ENCODE results near the gene ZFAND3.
"Not testable (repeated sequence)": the region's sequence is repeated elsewhere in the genome, so short reads cannot be mapped to it uniquely, and the experiment has no call there.

Gene ZFAND3

DNA sequence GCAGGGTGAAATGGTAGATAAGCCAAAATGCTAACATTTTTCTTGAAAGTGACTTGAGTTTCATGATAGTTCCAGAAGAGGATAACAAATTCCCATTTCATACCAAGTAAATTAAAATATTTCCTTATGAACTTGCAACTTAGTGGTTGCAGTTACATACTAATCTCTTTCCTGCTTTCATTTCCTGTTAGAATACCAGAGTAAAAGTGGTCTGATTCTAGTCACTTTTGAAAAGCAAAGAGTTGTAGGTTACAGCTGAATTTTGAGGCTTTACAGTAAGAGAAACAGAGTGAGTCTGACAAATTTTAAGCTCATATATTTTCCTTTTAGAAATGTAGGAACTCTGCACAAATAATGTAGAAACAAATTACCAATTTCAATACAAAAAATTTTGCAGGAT lies 117.4 kb downstream of the ZFAND3 start:
- DNase-seq (ENCODE audit: low read depth) = no peak

GRCh38 chr6:37938909-37939308 lies 119.4 kb downstream of the ZFAND3 start:
- DNase-seq (ENCODE audit: low read depth) = peak; percentile 25

DNA sequence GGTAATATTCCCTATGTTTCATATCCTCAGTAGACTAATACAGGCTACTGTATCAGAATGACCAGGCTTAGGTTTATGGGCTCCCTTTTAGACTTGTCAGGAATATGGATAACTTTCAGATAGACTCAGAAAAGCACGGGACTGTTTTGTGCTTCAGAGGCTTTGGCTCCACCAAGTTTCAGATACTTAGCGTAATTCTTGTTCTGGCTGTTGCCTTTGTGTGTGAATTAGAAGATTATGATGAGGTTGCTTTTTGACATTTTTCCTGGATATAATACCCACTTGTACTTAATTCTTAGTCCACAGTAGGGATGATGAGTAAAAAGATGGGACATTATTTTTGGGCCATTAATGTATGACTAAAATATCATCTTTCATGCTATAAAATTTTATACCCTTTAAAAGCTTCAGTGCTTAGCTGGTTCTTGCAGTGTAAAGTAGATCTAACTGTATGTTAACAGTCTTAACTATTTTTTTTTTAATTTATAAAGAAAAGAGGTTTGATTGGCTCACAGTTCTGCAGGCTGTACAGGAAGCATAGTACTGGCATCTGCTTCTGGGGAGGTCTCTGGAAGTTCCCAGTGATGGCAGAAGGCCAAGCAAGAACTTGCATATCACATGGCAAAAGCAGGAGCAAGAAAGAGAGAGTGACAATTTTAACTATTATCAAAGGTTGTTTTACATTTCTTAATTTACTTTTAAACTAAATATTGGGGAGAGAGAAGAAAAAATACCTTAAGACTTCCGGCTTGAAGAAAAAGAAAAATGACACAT lies 120.7 kb downstream of the ZFAND3 start:
- no peak for DNase-seq (ENCODE audit: low read depth)

DNA sequence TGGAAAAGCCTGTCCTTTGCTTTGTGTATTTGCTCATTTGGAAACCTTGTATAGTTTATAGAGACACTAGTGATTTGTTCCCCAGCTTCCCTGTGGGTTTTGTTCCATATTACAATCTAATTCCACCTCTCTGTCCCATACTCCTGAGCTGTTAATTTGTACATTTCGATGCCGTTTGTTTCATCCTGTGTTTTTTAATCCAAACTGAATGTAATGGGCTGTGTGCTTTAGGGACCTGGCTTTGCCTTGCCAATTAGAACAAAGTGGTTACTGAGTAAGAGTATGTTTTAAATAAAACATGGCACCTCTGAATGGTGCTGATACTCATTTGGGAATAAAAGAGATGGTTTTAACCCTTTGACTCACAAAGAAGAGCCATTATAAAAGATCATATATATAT lies 122.3 kb downstream of the ZFAND3 start:
- DNase-seq (ENCODE audit: low read depth) = no peak

- DNase-seq (ENCODE audit: low read depth) = no peak
Measured at GRCh38 chr6:37942606-37943376, 123.3 kb downstream of the ZFAND3 start.

- no peak for DNase-seq (ENCODE audit: low read depth)
Measured at GRCh38 chr6:37943436-37944058, 124.0 kb downstream of the ZFAND3 start.

DNA sequence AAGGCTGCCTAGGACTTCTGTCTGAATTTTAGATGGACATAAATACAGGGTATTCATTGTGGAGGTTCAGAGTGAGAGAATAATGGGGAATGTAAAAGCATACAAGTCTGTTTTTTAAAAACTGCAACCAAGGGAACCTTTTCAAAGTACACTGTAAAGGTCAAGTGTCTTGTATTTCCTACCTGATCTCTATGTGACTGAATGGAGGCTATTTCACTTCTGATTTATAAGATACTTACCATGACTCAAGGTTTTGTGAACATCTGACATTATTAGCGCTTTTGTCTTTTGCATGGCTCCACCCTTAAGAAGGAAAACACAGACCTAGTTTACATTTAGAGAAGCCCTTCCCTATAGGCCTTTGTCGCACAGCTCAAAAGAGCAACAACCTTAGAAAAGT lies 126.5 kb downstream of the ZFAND3 start:
- no peak for DNase-seq (ENCODE audit: low read depth)

DNA sequence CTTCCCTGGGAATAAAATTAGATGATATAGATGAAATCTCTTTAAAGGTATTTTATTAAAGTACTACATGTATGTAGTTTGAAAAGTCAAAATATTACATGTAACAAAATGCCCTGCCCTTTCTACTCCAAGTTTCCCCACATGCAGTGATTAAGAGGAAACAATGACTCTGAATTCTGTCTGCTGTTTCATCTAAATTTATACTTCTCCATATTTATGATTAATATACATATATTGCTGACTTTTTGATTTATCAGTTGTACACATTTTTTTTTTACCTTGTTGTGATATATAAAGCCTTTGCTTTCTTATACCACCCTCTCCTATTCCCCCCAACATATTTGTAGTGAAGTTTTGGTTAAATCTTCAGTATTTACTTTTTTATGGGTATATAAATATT lies 127.9 kb downstream of the ZFAND3 start:
- DNase-seq (ENCODE audit: low read depth) = no peak

GRCh38 chr6:37948584-37948983 lies 129.1 kb downstream of the ZFAND3 start:
- not testable (repeated sequence) for DNase-seq (ENCODE audit: low read depth)

GRCh38 chr6:37952027-37952426 lies 132.5 kb downstream of the ZFAND3 start:
- DNase-seq (ENCODE audit: low read depth) = no peak

DNA sequence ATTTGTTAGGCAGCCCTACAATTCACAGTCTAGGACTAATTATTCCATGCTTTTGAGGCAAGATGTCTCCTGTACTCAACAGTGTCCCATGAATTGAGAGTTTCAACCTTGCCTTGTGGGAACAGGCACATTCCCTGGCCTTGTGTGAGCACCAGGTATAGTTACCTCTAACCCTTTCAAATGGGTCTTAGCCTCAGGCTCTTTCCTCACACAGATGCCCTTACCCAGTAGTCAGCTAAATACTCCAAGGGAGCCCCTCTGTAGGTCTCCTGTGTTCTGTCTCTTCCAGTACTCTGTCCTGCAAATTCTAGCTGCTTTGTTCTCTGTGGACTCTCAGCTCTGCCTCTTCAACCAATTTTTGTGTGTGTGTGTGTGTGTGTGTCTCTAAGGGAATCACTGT lies 135.3 kb downstream of the ZFAND3 start:
- no peak for DNase-seq (ENCODE audit: low read depth)

GRCh38 chr6:37956711-37957275 lies 137.3 kb downstream of the ZFAND3 start:
- no peak for DNase-seq (ENCODE audit: low read depth)

- no peak for DNase-seq (ENCODE audit: low read depth)
Measured at GRCh38 chr6:37959061-37959460, 139.5 kb downstream of the ZFAND3 start.

DNA sequence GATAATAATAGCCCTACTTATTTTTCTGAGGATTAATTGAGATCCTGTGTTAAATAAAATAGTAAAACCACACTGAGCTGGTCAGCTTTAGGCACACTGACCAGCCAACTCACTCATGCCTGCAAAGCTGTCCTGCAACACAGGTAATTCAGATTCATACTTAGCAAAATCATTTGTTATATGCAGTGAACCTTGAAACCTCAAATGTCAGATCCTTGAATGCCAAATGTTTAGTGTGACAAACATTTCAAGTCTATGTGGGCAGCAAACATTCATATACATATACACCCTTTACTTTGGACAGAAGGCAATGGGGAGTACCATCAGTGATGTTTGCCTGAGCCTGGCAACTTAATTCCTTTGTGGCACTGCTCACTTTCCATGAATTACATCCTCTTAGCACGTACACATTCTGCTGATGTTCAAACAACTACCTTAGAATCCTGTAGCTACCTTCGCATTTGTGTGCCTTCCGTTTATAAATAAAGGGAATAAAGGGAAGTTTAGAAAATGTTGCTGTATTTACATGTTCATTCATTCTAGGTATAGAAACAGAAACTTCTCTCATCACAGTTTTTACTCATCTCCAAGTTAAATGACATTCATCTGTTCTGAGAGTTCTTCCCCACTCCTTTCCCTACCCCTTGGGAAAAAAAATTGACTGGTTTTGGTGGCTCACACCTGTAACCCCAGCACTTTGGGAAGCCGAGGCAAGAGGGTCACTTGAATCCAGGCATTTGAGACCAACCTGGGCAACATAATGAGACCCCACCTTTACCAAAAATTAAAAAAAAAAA lies 140.8 kb downstream of the ZFAND3 start:
- no peak for DNase-seq (ENCODE audit: low read depth)

- not testable (repeated sequence) for DNase-seq (ENCODE audit: low read depth)
Measured at GRCh38 chr6:37962481-37963080, 143.1 kb downstream of the ZFAND3 start.

DNA sequence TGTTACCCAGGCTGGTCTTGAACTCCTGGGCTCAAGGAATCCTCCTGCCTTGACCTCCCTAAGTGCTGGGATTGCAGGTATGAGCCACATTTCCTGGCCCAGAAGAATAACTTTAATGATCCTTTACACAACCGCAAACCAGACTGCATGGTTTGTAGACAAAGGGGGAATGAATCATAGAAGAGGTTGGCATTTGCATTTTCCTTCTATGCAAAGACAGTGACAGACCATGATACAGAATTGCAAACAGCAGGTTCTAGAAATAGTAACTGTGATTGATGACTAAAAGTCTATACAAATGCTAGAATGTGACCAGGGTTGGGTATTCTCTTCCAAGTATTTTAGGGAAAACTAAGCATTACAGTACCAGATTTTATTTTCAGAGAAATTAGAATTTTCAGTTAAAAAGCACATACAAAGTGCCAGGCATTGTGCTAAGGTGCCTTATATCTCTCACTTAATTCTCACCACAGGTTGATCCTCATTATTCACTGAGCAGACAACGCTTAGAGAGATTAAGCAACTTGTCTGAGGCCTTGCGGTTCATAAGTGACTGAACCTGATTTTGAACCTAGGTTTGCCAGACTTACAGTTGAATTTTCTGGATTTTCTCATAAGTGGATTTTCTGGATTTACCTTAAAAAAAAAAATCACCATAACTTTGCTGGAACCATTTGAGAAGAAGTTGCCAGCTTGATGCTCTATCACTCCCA lies 146.6 kb downstream of the ZFAND3 start:
- no peak for DNase-seq (ENCODE audit: low read depth)

DNA sequence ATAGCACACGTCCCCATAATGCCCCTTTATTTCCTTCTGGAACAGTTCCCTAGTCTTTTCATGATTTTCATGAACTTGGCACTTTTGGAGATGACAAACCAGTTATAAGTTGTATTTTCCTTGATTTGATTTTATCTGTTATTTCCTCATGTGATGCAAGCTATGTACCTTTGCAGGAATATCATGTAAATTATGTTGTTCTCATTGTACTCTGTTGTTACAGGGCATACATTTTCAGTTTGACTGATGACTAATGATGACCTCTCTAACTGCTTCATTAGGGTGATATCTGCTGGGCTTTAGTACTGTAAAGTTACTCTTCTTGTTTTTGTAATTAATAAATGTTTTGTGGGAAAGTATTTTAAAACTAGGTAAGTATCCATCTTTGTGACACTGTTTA lies 147.3 kb downstream of the ZFAND3 start:
- no peak for DNase-seq (ENCODE audit: low read depth)

- DNase-seq (ENCODE audit: low read depth) = no peak
Measured at GRCh38 chr6:37967651-37968050, 148.1 kb downstream of the ZFAND3 start.

- DNase-seq (ENCODE audit: low read depth) = no peak
Measured at GRCh38 chr6:37971266-37971665, 151.7 kb downstream of the ZFAND3 start.

DNA sequence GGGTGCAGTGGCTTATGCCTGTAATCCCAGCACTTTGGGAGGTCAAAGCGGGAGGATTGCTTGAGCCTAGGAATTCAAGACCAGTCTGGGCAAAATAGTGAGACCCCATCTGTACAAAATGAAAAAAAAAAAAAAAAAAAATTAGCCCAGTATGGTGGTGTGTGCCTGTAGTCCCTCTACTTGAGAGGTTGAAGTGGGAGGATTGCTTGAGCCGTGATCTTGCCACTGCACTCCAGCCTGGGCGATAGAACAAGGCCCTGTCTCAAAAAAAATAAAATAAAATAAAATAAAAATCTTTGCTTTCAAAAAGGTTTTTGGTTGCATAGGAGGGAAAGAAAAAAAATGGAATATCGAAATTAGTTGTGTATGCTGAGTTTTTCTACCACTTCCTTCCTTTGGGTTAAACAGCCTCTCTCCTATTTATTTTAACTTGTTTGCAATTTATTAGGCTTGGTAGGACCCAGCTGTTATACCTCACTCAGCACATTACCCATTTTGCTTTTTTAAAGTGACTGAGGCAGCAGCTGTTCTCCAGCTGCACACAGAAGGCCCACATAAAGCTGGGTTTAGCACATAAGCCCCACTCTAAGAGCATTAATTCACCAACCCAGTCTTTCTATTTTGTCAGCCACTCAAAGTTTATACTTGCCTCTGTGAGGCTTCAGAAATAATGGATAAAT lies 152.3 kb downstream of the ZFAND3 start:
- no peak for DNase-seq (ENCODE audit: low read depth)
